Measurements from ENCODE around the gene GPD1L. TPM values are rescaled to one million over a fixed set of nuclear protein-coding genes. Genes with fewer than 3 reads are reported as not detected.
A peak's percentile ranks its signal among the peaks of the same experiment; 100 is the strongest.

The GPD1L gene
- total RNA-seq, 1 experiment from 2014 or later = 12.9 TPM

- in situ Hi-C loops (cut with HindIII; ENCODE audit: low sequenced_read_pairs) = no loop called here
- no peak for DNase-seq (ENCODE audit: low spot score)
Observed at GRCh38 chr3:32128936-32129335, 22.5 kb downstream of the GPD1L start.

GRCh38 chr3:32129832-32130231 lies 23.4 kb downstream of the GPD1L start:
- in situ Hi-C loops (cut with HindIII; ENCODE audit: low sequenced_read_pairs) = no loop called here
- DNase-seq (ENCODE audit: low spot score) = no peak

GRCh38 chr3:32132121-32132520 lies 25.7 kb downstream of the GPD1L start:
- no peak for DNase-seq (ENCODE audit: low spot score)
- in situ Hi-C loops (cut with HindIII; ENCODE audit: low sequenced_read_pairs) = no loop called here

GRCh38 chr3:32132706-32133105 lies 26.3 kb downstream of the GPD1L start:
- in situ Hi-C loops (cut with HindIII; ENCODE audit: low sequenced_read_pairs) = no loop called here
- no peak for DNase-seq (ENCODE audit: low spot score)

- DNase-seq (ENCODE audit: low spot score) = no peak
- in situ Hi-C loops (cut with HindIII; ENCODE audit: low sequenced_read_pairs) = no loop called here
Observed at GRCh38 chr3:32136703-32137102, 30.3 kb downstream of the GPD1L start.

GRCh38 chr3:32137870-32138269 lies 31.4 kb downstream of the GPD1L start:
- DNase-seq (ENCODE audit: low spot score) = no peak
- in situ Hi-C loops (cut with HindIII; ENCODE audit: low sequenced_read_pairs) = no loop called here

- in situ Hi-C loops (cut with HindIII; ENCODE audit: low sequenced_read_pairs) = no loop called here
Observed at GRCh38 chr3:32138545-32139104, 32.2 kb downstream of the GPD1L start.

GRCh38 chr3:32140943-32141342 lies 34.5 kb downstream of the GPD1L start:
- DNase-seq (ENCODE audit: low spot score) = no peak
- in situ Hi-C loops (cut with HindIII; ENCODE audit: low sequenced_read_pairs) = no loop called here

More at GRCh38 chr3:32138545-32139104, 32.2 kb downstream of the GPD1L start:
- no peak for DNase-seq (ENCODE audit: low spot score)

- DNase-seq (ENCODE audit: low spot score) = peak; percentile 70
- in situ Hi-C loops (cut with HindIII; ENCODE audit: low sequenced_read_pairs) = no loop called here
Observed at GRCh38 chr3:32143849-32144757, 37.7 kb downstream of the GPD1L start.

- in situ Hi-C loops (cut with HindIII; ENCODE audit: low sequenced_read_pairs) = no loop called here
- no peak for DNase-seq (ENCODE audit: low spot score)
Observed at GRCh38 chr3:32146746-32147211, 40.4 kb downstream of the GPD1L start.

GRCh38 chr3:32147509-32147908 lies 41.1 kb downstream of the GPD1L start:
- in situ Hi-C loops (cut with HindIII; ENCODE audit: low sequenced_read_pairs) = no loop called here
- DNase-seq (ENCODE audit: low spot score) = no peak

- in situ Hi-C loops (cut with HindIII; ENCODE audit: low sequenced_read_pairs) = no loop called here
- DNase-seq (ENCODE audit: low spot score) = no peak
Observed at GRCh38 chr3:32147933-32148332, 41.5 kb downstream of the GPD1L start.

- no peak for DNase-seq (ENCODE audit: low spot score)
- in situ Hi-C loops (cut with HindIII; ENCODE audit: low sequenced_read_pairs) = no loop called here
Observed at GRCh38 chr3:32148351-32148750, 41.9 kb downstream of the GPD1L start.

GRCh38 chr3:32153414-32154204 lies 47.2 kb downstream of the GPD1L start:
- in situ Hi-C loops (cut with HindIII; ENCODE audit: low sequenced_read_pairs) = no loop called here
- no peak for DNase-seq (ENCODE audit: low spot score)

GRCh38 chr3:32154205-32154579 lies 47.8 kb downstream of the GPD1L start:
- in situ Hi-C loops (cut with HindIII; ENCODE audit: low sequenced_read_pairs) = no loop called here
- no peak for DNase-seq (ENCODE audit: low spot score)

- in situ Hi-C loops (cut with HindIII; ENCODE audit: low sequenced_read_pairs) = no loop called here
Observed at GRCh38 chr3:32155117-32155516, 48.7 kb downstream of the GPD1L start.

GRCh38 chr3:32157600-32158264 lies 51.3 kb downstream of the GPD1L start:
- DNase-seq (ENCODE audit: low spot score) = peak; percentile 65
- in situ Hi-C loops (cut with HindIII; ENCODE audit: low sequenced_read_pairs) = no loop called here

More at GRCh38 chr3:32155117-32155516, 48.7 kb downstream of the GPD1L start:
- DNase-seq (ENCODE audit: low spot score) = no peak

GRCh38 chr3:32160706-32161214 lies 54.3 kb downstream of the GPD1L start:
- no peak for DNase-seq (ENCODE audit: low spot score)
- in situ Hi-C loops (cut with HindIII; ENCODE audit: low sequenced_read_pairs) = no loop called here

GRCh38 chr3:32165442-32165841 lies 59.0 kb downstream of the GPD1L start:
- no peak for DNase-seq (ENCODE audit: low spot score)
- in situ Hi-C loops (cut with HindIII; ENCODE audit: low sequenced_read_pairs) = no loop called here
